HCT116 (cell line): Measurements from ENCODE around the gene GM2A.

ENCODE experiments used
- EGR1 ChIP-seq: IDR thresholded peaks from 2 replicates; pipeline ENCODE4 v1.6.1; 2012; ENCODE audit warnings: low read depth
- ELF1 ChIP-seq: IDR thresholded peaks from 2 replicates; pipeline ENCODE4 v1.6.1; 2012; ENCODE audit warnings: low read depth, borderline replicate concordance
- POLR2AphosphoS5 ChIP-seq: IDR thresholded peaks from 2 replicates; pipeline ENCODE4 v1.6.1; 2011; ENCODE audit warnings: mild to moderate bottlenecking, low read depth, low read length, moderate library complexity
- SIN3A ChIP-seq: IDR thresholded peaks from 2 replicates; pipeline ENCODE4 v1.6.1; 2012; ENCODE audit warnings: low read depth
- SP1 ChIP-seq: IDR thresholded peaks from 2 replicates; pipeline ENCODE4 v1.6.1; 2012; ENCODE audit warnings: low read depth
- YY1 ChIP-seq: IDR thresholded peaks from 2 replicates; pipeline ENCODE4 v1.6.1; 2011; ENCODE audit warnings: low read length, low read depth, moderate library complexity, mild to moderate bottlenecking; ENCODE audit not compliant: insufficient replicate concordance; ENCODE audit errors: extremely low read depth
- TF ChIP-seq, protein P1 (sequence below), 3 experiments: fragments of 200-600 bp in 1 of 3; sonication (generic) in 1 of 3; IDR thresholded peaks in 2 of 3; conservative IDR thresholded peaks in 1 of 3; 2 replicates each; pipeline ENCODE4 v1.5.1; 2012 to 2017; ENCODE audit warnings: low read depth in 2 of 3, low read length in 2 of 3, antibody characterized with exemption in 1 of 3, borderline replicate concordance in 1 of 3, control low read depth in 1 of 3, mild to moderate bottlenecking in 1 of 3, mixed read lengths in 1 of 3, mixed run types in 1 of 3, moderate library complexity in 1 of 3; ENCODE audit not compliant: insufficient read depth in 1 of 3

DNA sequence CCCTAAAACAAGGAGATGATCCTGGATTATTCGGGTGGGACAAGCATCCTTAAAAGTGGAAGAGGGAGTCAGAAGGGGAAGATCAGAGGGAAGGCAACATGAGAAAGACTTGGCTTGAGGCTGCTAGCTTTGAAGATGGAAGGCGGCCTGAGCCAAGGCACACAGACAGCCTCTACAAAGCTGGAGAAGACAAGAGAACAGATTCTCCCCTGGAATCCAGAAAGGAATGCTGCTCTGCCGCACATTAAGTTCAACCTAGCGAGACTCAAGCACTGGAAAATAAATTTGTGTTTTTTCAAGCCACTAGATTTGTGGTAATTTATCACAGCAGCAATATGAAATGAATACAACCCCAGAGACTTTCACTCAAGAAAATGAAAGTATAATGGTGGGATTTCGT, 32.7 kb downstream of the GM2A start:
- TF ChIP-seq SIN3A (no peak), SP1 (no peak), EGR1 (no peak), POLR2AphosphoS5 (no peak), ELF1 (no peak), YY1 (no peak)
- TF ChIP-seq, protein P1, sequence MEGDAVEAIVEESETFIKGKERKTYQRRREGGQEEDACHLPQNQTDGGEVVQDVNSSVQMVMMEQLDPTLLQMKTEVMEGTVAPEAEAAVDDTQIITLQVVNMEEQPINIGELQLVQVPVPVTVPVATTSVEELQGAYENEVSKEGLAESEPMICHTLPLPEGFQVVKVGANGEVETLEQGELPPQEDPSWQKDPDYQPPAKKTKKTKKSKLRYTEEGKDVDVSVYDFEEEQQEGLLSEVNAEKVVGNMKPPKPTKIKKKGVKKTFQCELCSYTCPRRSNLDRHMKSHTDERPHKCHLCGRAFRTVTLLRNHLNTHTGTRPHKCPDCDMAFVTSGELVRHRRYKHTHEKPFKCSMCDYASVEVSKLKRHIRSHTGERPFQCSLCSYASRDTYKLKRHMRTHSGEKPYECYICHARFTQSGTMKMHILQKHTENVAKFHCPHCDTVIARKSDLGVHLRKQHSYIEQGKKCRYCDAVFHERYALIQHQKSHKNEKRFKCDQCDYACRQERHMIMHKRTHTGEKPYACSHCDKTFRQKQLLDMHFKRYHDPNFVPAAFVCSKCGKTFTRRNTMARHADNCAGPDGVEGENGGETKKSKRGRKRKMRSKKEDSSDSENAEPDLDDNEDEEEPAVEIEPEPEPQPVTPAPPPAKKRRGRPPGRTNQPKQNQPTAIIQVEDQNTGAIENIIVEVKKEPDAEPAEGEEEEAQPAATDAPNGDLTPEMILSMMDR (IDR thresholded peaks at IDR 0.05 in 2 of 3, conservative IDR thresholded peaks at IDR 0.05 in 1 of 3; ENCODE audit: borderline replicate concordance in 1 of 3, insufficient read depth in 1 of 3, low read depth in 2 of 3, low read length in 2 of 3): no peak
